IgD-negative memory B cell (primary cell): ENCODE results near the gene KCNH1. TPM values are rescaled to one million over a fixed set of nuclear protein-coding genes. Genes with fewer than 3 reads are reported as not detected.
"Not testable (repeated sequence)": the region's sequence is repeated elsewhere in the genome, so short reads cannot be mapped to it uniquely, and the experiment has no call there.

Source experiments
- H3K27ac Mint-ChIP-seq, 3 donors: one replicate each; pipeline ENCODE4 v1.8.0; 2020 to 2022; ENCODE audit warnings: mild to moderate bottlenecking in 3 of 3, mixed read lengths in 3 of 3, moderate library complexity in 1 of 3
- H3K27me3 Mint-ChIP-seq: one replicate; pipeline ENCODE4 v1.8.0; 2021; ENCODE audit warnings: mixed read lengths
- H3K36me3 Mint-ChIP-seq: one replicate; pipeline ENCODE4 v1.8.0; 2020; ENCODE audit warnings: mild to moderate bottlenecking, mixed read lengths
- H3K4me1 Mint-ChIP-seq, 3 donors: one replicate each; pipeline ENCODE4 v1.8.0; 2020 to 2022; ENCODE audit warnings: mixed read lengths in 3 of 3, mild to moderate bottlenecking in 1 of 3
- H3K4me3 Mint-ChIP-seq, 4 donors: one replicate each; pipeline ENCODE4 v1.8.0; 2020 to 2022; ENCODE audit warnings: mild to moderate bottlenecking in 4 of 4, mixed read lengths in 4 of 4, moderate library complexity in 3 of 4
- H3K9me3 Mint-ChIP-seq, 3 donors: one replicate each; pipeline ENCODE4 v1.8.0; 2020 to 2021; ENCODE audit warnings: mixed read lengths in 3 of 3, mild to moderate bottlenecking in 1 of 3
- polyA plus RNA-seq: library from polyadenylated mRNA; unstranded; fragments of 300-500 nt; fragmentation: Illumina TruSeq; gene quantifications from one replicate; pipeline ENCODE4 v1.2.3, GENCODE V29; 2021

KCNH1 gene
- polyA plus RNA-seq, 1 donor from 2014 or later, result 0.14 TPM

DNA sequence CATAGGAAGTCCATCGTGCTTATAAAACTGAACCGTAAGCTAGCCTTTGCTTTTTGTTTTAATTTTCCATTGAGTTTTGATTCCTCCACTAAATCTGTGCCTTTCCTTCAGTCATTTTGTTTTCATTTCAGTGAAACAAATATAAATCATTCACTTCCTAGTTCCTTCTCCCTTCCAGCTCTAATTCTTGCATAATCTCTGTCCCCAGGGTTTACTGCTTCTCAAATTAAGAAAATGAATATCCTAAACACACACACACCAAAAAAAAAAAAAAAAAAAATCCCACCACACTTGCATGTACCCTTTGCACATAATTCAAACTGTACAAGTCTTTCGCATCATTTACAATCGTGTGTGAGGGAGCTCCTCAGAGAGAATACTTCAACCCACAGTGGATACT lies 6.8 kb downstream of the KCNH1 start:
- Mint-ChIP-seq H3K36me3 (peaks cover 5% of the 10 kb centered on the region), H3K9me3 (peaks cover 0 to 2% (median 0%) of the 10 kb centered on the region in 3 donors), H3K4me3 (no peak overlapping the region), H3K27me3 (peaks cover 3% of the 10 kb centered on the region), H3K27ac (no peak overlapping the region), H3K4me1 (peaks cover 0 to 4% (median 0%) of the 10 kb centered on the region in 3 donors)

DNA sequence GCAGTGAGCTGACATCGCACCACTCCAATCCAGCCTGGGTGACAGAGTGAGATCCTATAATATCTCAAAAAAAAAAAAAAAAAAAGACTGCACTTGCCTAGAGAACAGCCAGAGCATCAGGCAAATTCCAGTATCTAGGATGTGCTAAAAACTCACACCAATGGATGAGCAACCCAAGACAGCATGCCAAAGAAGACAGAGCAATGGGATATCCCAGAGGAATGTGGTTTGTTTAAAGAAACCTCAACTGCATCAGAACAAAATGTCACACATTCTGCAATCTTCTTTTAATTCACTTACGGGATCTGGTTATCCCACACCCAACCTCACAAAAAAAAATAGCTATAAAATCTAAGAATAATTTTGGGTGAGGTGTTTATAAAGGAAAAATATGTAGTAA lies 7.3 kb downstream of the KCNH1 start:
- peaks cover 5% of the 10 kb centered on the region for H3K36me3 Mint-ChIP-seq
- peaks cover 0 to 4% (median 0%) of the 10 kb centered on the region in 3 donors for H3K4me1 Mint-ChIP-seq
- H3K27ac Mint-ChIP-seq, result no peak overlapping the region
- peaks cover 0 to 2% (median 0%) of the 10 kb centered on the region in 3 donors for H3K9me3 Mint-ChIP-seq
- no peak overlapping the region for H3K4me3 Mint-ChIP-seq
- H3K27me3 Mint-ChIP-seq, result peaks cover 3% of the 10 kb centered on the region

DNA sequence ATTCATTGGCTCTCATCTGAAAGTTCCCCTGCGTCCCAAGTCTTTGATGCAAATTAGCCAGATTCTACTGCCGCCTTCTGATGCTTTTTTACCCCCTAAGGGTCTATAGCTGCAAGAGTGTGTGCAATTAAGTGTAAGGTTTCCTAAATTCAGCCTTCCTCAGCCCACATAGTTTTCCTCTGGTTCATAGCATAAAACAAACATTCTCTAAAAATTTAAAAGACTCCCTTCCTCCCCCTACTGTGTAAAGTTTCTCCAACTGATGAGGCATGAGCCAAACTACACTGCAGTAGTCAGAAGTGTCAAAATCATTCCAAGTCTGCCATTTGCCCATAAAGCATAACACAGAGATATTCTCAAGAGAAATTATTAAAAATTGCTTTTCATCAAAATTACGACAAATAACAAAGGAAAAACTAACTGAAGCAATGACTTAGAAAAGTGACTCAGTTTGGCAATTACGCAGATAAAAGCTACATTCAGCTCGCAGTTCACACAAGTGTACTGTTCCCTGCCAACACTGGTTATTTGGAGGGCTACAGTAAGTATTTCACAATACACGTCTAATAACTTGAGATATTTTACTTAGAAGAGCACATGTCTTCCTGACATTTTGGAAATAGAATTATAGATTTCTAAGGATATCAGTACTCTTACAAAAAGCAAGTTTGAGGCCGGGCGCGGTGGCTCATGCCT lies 15.4 kb downstream of the KCNH1 start:
- Mint-ChIP-seq H3K27ac (no peak overlapping the region), H3K36me3 (peaks cover 3% of the 10 kb centered on the region), H3K4me1 (no peaks in the 10 kb centered on the region), H3K27me3 (peaks cover 12% of the 10 kb centered on the region), H3K9me3 (peaks cover 0 to 2% (median 0%) of the 10 kb centered on the region in 3 donors), H3K4me3 (no peak overlapping the region)

DNA sequence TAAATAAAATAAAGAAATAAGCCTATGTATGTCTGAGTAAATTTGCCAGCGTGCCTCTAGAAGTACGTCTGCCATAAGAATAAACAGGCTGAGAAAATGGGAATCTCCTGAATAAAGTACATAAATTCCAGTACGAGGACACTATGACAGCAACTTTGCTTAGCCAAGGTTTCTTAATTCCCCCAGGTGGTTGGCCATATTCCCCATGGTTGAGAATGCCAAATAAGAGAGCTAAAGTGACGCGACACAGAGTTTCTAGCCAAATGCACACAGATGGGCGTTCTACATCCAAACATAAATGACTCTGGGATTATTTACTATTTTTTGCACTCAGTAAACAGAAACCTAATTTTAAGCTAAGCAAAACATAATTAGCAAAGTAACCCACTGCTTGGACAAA lies 19.5 kb downstream of the KCNH1 start:
- peaks cover 1 to 5% (median 2%) of the 10 kb centered on the region in 3 donors for H3K9me3 Mint-ChIP-seq
- H3K27ac Mint-ChIP-seq, result no peak overlapping the region
- no peak overlapping the region for H3K4me3 Mint-ChIP-seq
- no peaks in the 10 kb centered on the region for H3K36me3 Mint-ChIP-seq
- no peaks in the 10 kb centered on the region for H3K4me1 Mint-ChIP-seq
- H3K27me3 Mint-ChIP-seq, result peaks cover 15% of the 10 kb centered on the region

DNA sequence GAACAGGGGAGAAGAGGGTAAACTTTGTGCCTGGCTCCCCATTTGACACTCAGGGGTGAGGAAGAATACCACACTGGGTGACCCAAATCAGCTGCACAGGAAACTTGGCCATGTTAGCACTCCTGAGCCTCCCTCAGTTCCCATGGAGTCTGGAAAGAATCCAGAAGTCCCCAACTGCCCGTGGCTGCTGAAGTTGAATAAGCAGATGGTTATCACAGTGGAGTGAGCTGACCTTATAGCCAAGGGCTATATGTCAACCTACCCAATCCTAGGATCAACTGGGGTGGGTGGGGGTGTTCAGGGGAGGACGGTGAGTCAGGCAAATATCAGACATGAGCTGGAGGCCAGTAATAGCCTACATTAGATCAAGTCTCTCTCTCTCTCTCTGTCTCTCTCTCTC lies 20.4 kb downstream of the KCNH1 start:
- peaks cover 14% of the 10 kb centered on the region for H3K27me3 Mint-ChIP-seq
- H3K4me1 Mint-ChIP-seq, result no peaks in the 10 kb centered on the region
- no peak overlapping the region for H3K4me3 Mint-ChIP-seq
- H3K36me3 Mint-ChIP-seq, result no peaks in the 10 kb centered on the region
- no peak overlapping the region for H3K27ac Mint-ChIP-seq
- H3K9me3 Mint-ChIP-seq, result peaks cover 1 to 9% (median 2%) of the 10 kb centered on the region in 3 donors

DNA sequence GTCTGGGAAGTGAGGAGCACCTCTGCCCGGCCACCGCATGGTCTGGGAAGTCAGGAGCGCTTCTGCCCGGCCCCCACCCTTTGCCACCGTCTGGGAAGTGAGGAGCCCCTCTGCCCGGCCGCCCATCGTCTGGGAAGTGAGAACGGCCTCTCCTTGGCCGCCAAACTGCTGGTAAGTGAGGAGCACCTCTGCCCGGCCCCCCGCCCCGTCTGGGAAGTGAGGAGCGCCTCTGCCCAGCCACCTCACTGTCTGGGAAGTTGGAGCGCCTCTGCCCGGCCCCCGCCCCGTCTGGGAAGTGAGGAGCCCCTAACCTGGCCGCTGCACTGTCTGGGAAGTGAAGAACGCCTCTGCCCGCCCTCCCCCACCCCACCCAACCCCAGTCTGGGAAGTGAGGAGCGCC lies 22.6 kb downstream of the KCNH1 start:
- H3K4me1 Mint-ChIP-seq, result no peaks in the 10 kb centered on the region
- H3K4me3 Mint-ChIP-seq, result no peak overlapping the region
- peaks cover 1 to 9% (median 2%) of the 10 kb centered on the region in 3 donors for H3K9me3 Mint-ChIP-seq
- H3K36me3 Mint-ChIP-seq, result no peaks in the 10 kb centered on the region
- H3K27ac Mint-ChIP-seq, result no peak overlapping the region
- peaks cover 12% of the 10 kb centered on the region for H3K27me3 Mint-ChIP-seq

DNA sequence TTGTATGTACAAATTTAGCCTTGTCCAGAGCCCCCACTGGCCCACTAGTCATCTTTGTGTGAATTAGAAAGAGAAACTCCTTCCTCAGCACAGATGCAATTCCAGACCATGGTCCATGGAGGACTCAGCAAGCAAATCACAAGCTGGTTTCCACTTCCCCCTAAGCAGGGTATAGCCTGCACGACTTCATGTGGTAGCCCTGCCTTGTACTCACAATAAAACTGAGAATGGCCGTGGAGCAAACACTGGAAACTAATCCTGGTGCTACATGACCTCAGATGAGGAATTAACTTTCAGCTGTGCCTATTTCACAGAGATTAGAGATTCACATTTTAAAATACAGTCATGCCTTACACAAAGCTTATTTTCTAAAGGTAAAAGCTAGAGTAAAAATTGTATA lies 32.5 kb downstream of the KCNH1 start:
- no peaks in the 10 kb centered on the region for H3K9me3 Mint-ChIP-seq
- peaks cover 5% of the 10 kb centered on the region for H3K27me3 Mint-ChIP-seq
- H3K27ac Mint-ChIP-seq, result no peak overlapping the region
- H3K4me1 Mint-ChIP-seq, result no peaks in the 10 kb centered on the region
- H3K4me3 Mint-ChIP-seq, result no peak overlapping the region
- H3K36me3 Mint-ChIP-seq, result no peaks in the 10 kb centered on the region

DNA sequence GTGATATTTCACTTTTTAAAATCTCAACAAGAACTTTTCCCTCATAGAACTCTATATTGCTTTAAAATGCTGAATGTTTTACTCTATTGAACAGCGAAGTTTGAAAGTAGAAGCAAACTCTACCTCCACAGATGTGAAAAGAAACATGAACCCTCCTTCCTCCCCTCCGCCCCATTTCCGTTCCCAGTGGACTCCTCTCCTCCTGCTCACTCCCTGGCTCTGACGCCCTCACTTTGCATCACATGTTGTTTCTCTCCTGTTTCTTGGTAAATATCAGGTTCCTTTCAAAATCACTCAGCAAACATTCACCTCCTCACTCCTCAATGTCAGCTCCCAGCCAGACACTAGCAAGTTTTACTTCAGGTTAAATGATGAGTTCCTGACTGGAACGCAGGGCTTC lies 34.6 kb downstream of the KCNH1 start:
- peaks cover 0 to 3% (median 0%) of the 10 kb centered on the region in 3 donors for H3K9me3 Mint-ChIP-seq
- peaks cover 0 to 2% (median 0%) of the 10 kb centered on the region in 3 donors for H3K4me1 Mint-ChIP-seq
- no peak overlapping the region for H3K4me3 Mint-ChIP-seq
- no peak overlapping the region for H3K27ac Mint-ChIP-seq
- H3K27me3 Mint-ChIP-seq, result peaks cover 5% of the 10 kb centered on the region
- H3K36me3 Mint-ChIP-seq, result no peaks in the 10 kb centered on the region

DNA sequence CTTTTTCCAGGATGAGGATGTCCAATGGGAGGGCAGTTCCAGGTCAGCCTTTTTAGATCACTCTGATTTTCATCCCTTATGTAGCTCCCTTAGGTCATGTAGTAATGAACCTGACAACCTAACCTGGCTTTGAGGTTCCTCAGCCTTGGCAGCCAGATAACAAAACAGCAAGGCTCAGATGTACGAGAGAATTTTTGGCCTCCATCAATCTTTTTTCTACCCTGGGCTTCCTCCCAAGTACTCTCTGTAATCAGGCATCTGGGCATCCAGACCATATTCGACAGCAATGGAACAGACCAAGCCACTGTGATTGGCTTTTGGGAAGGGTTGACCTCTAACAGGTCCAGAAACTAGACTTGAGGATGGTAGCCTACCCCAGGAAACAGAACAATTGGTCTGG lies 38.6 kb downstream of the KCNH1 start:
- H3K9me3 Mint-ChIP-seq, result peaks cover 0 to 3% (median 0%) of the 10 kb centered on the region in 3 donors
- no peak overlapping the region for H3K27ac Mint-ChIP-seq
- peaks cover 0 to 2% (median 0%) of the 10 kb centered on the region in 3 donors for H3K4me1 Mint-ChIP-seq
- no peak overlapping the region for H3K4me3 Mint-ChIP-seq
- H3K27me3 Mint-ChIP-seq, result peaks cover 2% of the 10 kb centered on the region
- H3K36me3 Mint-ChIP-seq, result peaks cover 1% of the 10 kb centered on the region

DNA sequence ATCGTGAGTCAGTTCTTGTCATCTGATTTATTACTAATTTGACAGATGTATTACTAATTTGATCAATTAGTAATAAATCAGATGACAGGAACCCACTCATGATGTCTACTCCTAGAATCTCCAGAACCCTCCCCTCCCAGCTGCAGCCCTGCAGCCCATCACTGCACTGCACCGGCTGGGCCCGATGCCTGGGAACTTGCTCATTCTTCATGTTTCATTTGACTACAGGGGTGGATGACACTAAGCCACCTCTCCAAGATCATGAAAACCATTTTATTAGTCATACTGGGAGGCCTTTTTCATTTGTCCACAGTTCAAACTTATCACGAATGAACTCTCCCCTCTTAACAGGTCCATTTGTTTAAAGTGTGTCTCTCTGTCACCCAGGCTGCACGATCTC lies 41.0 kb downstream of the KCNH1 start:
- Mint-ChIP-seq H3K27me3 (peaks cover 2% of the 10 kb centered on the region), H3K27ac (no peak overlapping the region), H3K4me3 (no peak overlapping the region), H3K4me1 (peaks cover 0 to 2% (median 0%) of the 10 kb centered on the region in 3 donors), H3K9me3 (peaks cover 0 to 3% (median 0%) of the 10 kb centered on the region in 3 donors), H3K36me3 (peaks cover 1% of the 10 kb centered on the region)

DNA sequence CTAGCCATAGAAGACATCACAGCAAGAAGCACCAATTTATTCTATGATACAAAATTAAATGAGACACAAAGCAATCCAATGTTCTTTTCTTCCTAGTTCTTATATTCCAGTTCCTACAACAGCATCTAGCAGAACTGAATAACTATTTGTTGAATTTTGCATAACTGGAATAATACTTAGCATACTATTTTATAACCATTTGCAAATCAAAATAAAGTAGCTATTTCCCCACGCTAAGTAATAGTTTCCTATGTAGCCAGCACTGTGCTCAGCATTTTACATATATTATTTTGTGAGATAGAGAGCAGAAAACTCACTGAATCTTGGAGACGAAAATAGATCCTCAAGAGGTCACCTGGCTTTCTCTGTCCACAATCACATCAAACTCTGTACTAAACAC lies 42.1 kb downstream of the KCNH1 start:
- Mint-ChIP-seq H3K4me3 (no peak overlapping the region), H3K27me3 (peaks cover 2% of the 10 kb centered on the region), H3K4me1 (peaks cover 0 to 2% (median 0%) of the 10 kb centered on the region in 3 donors), H3K36me3 (peaks cover 1% of the 10 kb centered on the region), H3K9me3 (peaks cover 0 to 3% (median 0%) of the 10 kb centered on the region in 3 donors), H3K27ac (no peak overlapping the region)

DNA sequence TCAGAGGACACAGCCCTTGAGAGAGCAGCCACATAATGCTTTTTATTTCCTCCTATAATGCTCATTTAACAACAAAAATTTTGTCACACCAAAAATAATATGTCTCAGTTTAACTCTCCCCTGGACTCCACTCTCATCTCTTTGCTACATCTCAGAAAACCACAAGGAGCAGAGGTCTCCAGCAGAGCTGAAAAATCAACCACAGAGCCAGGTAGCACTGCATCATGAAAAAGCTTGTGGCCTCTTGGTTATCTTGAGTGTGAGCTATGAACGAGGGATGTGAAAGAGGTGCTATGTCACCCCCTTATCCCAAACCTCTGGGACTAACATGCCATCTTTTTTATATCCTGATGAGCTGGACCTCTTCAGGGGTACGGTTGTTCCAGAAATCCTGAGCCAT lies 44.4 kb downstream of the KCNH1 start:
- Mint-ChIP-seq H3K36me3 (peaks cover 1% of the 10 kb centered on the region), H3K9me3 (peaks cover 0 to 3% (median 0%) of the 10 kb centered on the region in 3 donors), H3K27me3 (peaks cover 2% of the 10 kb centered on the region), H3K27ac (no peak overlapping the region), H3K4me3 (no peak overlapping the region), H3K4me1 (no peaks in the 10 kb centered on the region)

DNA sequence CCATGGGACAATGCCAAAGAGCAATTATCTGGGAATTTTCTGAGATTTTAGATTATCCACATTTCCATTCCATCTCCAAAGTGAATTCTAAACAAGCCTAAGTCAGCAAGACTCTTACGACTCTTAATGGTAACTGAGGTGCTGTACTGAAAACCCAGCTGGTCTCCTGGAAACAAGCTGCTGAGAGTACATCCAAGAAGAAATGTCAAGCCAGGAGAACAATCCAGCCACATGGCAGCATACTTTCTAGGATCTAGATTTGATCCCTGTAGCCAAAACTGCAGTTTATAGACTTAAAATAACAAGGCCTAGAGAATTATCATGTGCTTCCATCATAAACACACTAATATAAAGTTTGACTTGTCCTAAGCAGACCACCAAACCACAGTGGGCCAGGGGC lies 45.8 kb downstream of the KCNH1 start:
- Mint-ChIP-seq H3K4me1 (no peaks in the 10 kb centered on the region), H3K27ac (no peak overlapping the region), H3K27me3 (peaks cover under 1% of the 10 kb centered on the region), H3K36me3 (peaks cover 1% of the 10 kb centered on the region), H3K4me3 (no peak overlapping the region), H3K9me3 (peaks cover 0 to 3% (median 0%) of the 10 kb centered on the region in 3 donors)

DNA sequence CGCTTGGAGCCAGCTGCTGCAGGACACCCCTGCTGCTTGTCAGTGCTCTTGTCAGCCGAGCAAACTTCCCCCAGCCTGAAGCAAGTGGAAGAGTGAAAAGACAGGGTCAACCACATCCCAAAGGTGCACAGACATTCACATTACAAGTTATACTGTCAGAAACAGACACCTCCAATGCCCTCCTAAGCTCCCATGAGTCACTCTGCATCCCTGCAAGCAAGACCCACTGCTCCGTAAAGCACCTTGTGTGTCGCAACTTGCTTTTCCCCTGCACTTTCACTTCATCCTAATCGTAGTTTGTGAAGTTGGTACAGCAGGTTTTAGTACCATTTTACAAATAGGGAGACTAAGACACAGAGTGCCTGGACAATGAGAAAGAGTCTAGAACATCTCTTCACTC lies 51.1 kb downstream of the KCNH1 start:
- H3K27ac Mint-ChIP-seq, result no peak overlapping the region
- peaks cover 0 to 6% (median 1%) of the 10 kb centered on the region in 3 donors for H3K9me3 Mint-ChIP-seq
- H3K4me3 Mint-ChIP-seq, result no peak overlapping the region
- no peaks in the 10 kb centered on the region for H3K4me1 Mint-ChIP-seq
- peaks cover 1% of the 10 kb centered on the region for H3K27me3 Mint-ChIP-seq
- H3K36me3 Mint-ChIP-seq, result no peaks in the 10 kb centered on the region

DNA sequence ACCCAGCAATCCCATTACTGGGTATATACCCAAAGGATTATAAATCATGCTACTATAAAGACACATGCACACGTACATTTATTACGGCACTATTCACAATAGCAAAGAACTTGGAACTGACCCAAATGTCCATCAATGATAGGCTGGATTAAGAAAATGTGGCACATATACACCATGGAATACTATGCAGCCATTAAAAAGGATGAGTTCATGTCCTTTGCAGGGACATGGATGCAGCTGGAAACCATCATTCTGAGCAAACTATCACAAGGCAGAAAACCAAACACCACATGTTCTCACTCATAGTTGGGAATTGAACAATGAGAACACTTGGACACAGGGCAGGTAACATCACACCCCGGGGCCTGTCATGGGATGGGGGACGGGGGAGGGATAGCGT lies 52.5 kb downstream of the KCNH1 start:
- H3K27me3 Mint-ChIP-seq, H3K36me3 Mint-ChIP-seq, H3K4me1 Mint-ChIP-seq, H3K4me3 Mint-ChIP-seq, H3K9me3 Mint-ChIP-seq, H3K27ac Mint-ChIP-seq: not testable (repeated sequence)

DNA sequence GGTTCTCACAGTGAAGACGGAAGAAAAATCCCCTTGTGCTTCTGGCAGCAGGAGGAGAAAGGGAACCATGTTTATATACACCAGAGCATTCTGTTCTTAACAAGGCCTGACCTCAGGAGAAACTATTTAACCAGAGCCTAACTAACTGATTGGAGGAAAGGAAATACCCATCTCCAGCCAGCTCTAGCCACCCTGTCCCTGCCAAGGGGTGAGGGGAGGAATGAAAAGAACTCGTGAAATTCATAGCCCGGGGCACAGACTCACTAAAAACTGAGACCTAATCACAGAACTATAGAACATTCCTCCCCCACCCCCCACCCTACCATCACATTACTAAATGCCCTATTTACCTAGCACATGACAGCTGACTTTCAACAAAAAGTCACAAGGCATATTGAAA lies 65.0 kb downstream of the KCNH1 start:
- Mint-ChIP-seq H3K27me3 (peaks cover 1% of the 10 kb centered on the region), H3K4me1 (no peaks in the 10 kb centered on the region), H3K4me3 (no peak overlapping the region), H3K36me3 (no peaks in the 10 kb centered on the region), H3K27ac (no peak overlapping the region), H3K9me3 (peaks cover 0 to 3% (median 3%) of the 10 kb centered on the region in 3 donors)
